Measurements from ENCODE around the gene MKI67.
"Not testable (repeated sequence)": the region's sequence is repeated elsewhere in the genome, so short reads cannot be mapped to it uniquely, and the experiment has no call there.

MKI67 gene

GRCh38 chr10:128147669-128148068 lies 21.4 kb upstream of the MKI67 start:
- DNase-seq (ENCODE audit: low spot score): no peak

- peak; percentile 28 for DNase-seq (ENCODE audit: low spot score)
These were observed 20.8 kb upstream of the MKI67 start for GRCh38 chr10:128147064-128147463.

GRCh38 chr10:128144547-128144946 lies 18.3 kb upstream of the MKI67 start:
- DNase-seq (ENCODE audit: low spot score): no peak

- DNase-seq (ENCODE audit: low spot score): no peak
These were observed 17.3 kb upstream of the MKI67 start for GRCh38 chr10:128143531-128143930.

- no peak for DNase-seq (ENCODE audit: low spot score)
These were observed 14.2 kb upstream of the MKI67 start for GRCh38 chr10:128140425-128140824.

GRCh38 chr10:128138429-128138828 lies 12.2 kb upstream of the MKI67 start:
- DNase-seq (ENCODE audit: low spot score): not testable (repeated sequence)

GRCh38 chr10:128137877-128138276 lies 11.7 kb upstream of the MKI67 start:
- no peak for DNase-seq (ENCODE audit: low spot score)

GRCh38 chr10:128130051-128130450 lies 3.8 kb upstream of the MKI67 start:
- DNase-seq (ENCODE audit: low spot score): no peak

- DNase-seq (ENCODE audit: low spot score): no peak
These were observed 2.4 kb upstream of the MKI67 start for GRCh38 chr10:128128582-128128981.

- DNase-seq (ENCODE audit: low spot score): no peak
These were observed 743 bp downstream of the MKI67 start for GRCh38 chr10:128125416-128125943.

- no peak for DNase-seq (ENCODE audit: low spot score)
These were observed 1.3 kb downstream of the MKI67 start for GRCh38 chr10:128124813-128125403.

GRCh38 chr10:128123846-128124245 lies 2.4 kb downstream of the MKI67 start:
- DNase-seq (ENCODE audit: low spot score): no peak

GRCh38 chr10:128122931-128123330 lies 3.3 kb downstream of the MKI67 start:
- no peak for DNase-seq (ENCODE audit: low spot score)

GRCh38 chr10:128121750-128122412 lies 4.3 kb downstream of the MKI67 start:
- no peak for DNase-seq (ENCODE audit: low spot score)

- no peak for DNase-seq (ENCODE audit: low spot score)
These were observed 9.2 kb downstream of the MKI67 start for GRCh38 chr10:128116851-128117615.

- DNase-seq (ENCODE audit: low spot score): no peak
These were observed 10.0 kb downstream of the MKI67 start for GRCh38 chr10:128116187-128116586.

- no peak for DNase-seq (ENCODE audit: low spot score)
These were observed 10.9 kb downstream of the MKI67 start for GRCh38 chr10:128115356-128115755.

- DNase-seq (ENCODE audit: low spot score): no peak
These were observed 11.3 kb downstream of the MKI67 start for GRCh38 chr10:128114901-128115300.

GRCh38 chr10:128113026-128113425 lies 13.2 kb downstream of the MKI67 start:
- DNase-seq (ENCODE audit: low spot score): no peak

GRCh38 chr10:128111696-128112095 lies 14.5 kb downstream of the MKI67 start:
- DNase-seq (ENCODE audit: low spot score): no peak

GRCh38 chr10:128110339-128110738 lies 15.9 kb downstream of the MKI67 start:
- DNase-seq (ENCODE audit: low spot score): no peak

- DNase-seq (ENCODE audit: low spot score): no peak
These were observed 16.5 kb downstream of the MKI67 start for GRCh38 chr10:128109707-128110106.

- DNase-seq (ENCODE audit: low spot score): no peak
These were observed 20.8 kb downstream of the MKI67 start for GRCh38 chr10:128105383-128105782.
